Measurements from ENCODE around the gene TMEM179.
"Not testable (repeated sequence)": the region's sequence is repeated elsewhere in the genome, so short reads cannot be mapped to it uniquely, and the experiment has no call there.

TMEM179 gene

DNA sequence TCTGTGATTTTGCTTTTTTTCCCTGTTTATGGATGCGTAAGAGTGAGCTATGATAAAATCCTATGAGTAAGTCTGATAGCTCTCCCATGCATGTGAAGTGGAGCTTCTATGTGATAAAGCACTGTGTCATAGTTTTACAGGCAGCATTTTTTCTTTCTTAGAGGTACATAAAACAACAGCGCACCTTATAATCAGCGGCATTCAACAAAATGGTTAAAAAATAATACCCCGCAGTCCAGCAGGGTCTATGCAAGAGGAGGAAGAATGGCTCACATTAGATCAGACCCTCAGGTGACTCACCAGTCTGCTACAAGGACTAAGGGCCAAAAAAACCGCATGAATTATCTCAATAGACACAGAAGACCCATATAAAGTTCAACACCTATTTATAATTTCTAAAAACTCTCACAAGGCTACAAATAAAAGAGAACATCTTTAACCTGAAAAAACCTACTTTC, 33.0 kb upstream of the TMEM179 start:
- no peak for DNase-seq

DNA sequence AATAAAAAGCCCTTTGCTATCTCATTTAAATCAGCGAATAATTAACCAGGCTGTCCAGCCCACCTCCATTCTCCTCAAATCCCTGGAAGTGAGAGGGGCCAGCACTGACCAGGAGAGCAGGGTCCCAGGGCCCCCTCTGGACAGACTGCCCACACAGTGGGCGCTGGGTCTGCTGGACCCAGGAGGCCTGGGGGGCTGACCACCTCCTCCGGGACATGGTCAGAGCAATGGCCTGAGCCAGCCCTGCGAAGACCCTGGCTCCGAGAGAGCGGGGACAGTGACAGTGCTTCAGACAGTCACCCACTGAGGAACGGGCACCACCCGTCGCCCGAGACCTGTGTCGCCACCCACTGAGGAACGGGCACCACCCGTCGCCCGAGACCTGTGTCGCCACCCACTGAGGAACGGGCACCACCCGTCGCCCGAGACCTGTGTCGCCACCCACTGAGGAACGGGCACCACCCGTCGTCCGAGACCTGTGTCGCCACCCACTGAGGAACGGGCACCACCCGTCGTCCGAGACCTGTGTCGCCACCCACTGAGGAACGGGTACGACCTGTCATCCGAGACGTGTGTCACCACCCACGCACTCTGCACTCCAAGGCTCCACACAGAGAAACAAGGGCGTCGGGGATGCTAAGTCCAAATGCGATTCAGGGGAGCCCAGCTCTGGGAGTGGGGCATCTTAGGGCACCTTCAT, 32.4 kb upstream of the TMEM179 start:
- not testable (repeated sequence) for DNase-seq

- no peak for DNase-seq
Measured at GRCh38 chr14:104636131-104636530, 31.6 kb upstream of the TMEM179 start.

DNA sequence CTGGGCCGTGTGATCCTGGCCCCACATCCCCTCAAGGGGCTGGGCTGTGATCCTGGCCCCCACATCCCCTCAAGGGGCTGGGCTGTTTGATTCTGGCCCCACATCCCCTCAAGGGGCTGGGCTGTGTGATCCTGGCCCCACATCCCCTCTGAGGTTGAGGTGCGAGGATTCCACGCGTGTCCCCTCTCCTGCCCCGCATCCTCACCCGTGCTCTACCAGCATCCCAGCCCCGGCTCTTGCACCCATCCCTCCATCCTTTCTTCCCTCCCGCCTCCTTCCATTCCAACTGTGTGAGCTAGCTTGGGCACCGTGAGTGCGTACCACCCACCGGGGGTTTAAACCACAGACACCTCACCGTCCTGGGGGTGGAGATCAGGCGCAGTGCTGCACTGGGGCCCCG, 31.1 kb upstream of the TMEM179 start:
- no peak for DNase-seq

GRCh38 chr14:104634886-104635570, 30.5 kb upstream of the TMEM179 start:
- no peak for DNase-seq

GRCh38 chr14:104634138-104634760, 29.7 kb upstream of the TMEM179 start:
- DNase-seq = no peak

GRCh38 chr14:104633276-104634137, 28.9 kb upstream of the TMEM179 start:
- DNase-seq = no peak

DNA sequence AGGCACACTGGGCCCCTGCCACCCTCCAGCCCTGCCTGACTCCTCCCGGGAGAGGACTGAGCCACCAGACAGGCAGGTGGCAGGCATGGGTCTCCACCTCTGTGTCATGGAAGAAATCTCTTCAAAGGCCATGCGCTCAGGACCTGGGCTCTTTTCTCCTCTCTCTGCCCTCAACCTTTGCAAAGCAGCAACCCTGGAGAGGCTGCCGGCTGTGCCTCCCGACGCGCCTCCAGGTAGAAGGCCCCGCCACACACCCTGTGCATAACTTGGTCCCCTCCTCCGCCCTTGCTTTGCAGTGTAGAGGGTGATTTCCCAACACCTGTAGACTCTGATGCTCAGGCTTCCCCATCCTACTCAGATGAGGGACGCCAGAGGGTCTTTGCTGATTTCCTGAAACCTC, 28.2 kb upstream of the TMEM179 start:
- no peak for DNase-seq

GRCh38 chr14:104624939-104625338, 20.4 kb upstream of the TMEM179 start:
- no peak for DNase-seq

DNA sequence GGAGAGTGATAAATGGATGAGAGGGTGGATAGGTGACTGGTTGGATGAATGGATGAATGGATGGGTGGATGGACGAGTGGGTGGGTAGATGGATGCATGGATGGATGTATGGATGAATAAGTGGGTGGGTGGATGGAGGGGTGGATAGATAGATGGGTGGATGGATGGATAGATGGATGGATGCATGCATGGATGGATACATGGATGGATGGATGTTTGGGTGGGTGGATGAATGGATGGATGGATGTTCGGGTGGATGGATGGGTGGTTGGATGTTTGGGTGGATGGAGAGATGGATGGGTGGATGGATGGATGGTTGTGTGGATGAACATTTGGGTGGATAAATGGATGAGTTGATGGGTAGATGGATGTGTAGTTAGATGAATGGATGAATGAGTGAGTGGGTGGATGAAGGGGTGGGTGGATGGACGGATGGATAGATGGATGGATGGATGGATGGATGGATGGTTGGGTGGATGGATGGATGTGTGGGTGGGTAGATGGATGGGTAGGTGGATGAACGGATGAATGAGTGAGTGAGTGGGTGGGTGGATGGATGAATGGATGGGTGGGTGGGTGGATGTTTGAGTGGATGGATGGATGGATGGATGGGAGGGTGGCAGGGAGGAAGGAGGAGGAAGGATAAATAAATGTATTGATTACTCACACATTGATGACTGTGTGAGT, 9.7 kb upstream of the TMEM179 start:
- no peak for DNase-seq

DNA sequence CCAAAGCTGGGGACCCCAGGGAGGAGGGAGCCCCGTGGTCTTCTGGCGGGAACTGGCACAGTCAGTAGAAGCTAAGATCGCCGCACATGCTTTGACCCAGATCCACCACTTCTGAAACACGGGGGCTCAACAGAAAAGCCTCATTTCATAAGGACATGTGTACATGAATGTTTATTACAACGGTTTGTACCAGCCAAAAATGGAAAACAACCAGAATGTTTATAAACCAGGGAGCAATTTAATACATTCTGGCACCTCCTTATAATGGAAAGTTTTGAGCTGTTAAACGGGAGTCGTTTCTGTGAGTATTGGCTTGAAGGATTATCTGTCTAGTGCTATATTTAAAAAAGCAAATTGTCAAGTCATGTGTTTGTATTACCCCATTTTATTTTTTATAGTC, 7.3 kb upstream of the TMEM179 start:
- no peak for DNase-seq

DNA sequence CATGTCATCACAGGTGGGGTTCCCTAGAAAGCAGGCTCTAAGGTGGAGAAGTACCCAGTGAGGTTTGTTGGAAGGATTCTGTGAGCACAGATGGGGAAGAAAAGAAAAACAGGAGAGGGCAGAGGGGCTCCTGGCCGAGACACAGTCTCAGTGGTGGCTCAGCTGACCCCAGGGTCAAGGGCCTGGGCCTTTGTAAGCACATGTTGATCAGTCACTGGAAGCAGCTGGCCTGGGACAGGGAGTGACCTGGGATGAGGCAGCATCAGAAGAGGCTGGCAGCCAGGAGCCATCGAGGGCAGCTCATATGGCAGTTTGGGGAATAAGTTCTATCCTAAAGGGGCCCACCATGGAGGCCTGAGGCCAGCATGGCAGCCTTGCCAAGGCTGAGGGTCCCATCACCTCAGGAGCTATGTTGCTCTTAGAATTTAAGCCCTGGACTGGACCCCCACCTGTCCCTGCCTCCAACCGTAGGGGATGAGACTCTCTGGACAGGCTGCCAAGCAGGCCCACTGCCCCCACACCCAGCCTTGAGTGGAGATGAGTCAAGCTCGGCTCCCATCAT, 6.3 kb upstream of the TMEM179 start:
- no peak for DNase-seq

DNA sequence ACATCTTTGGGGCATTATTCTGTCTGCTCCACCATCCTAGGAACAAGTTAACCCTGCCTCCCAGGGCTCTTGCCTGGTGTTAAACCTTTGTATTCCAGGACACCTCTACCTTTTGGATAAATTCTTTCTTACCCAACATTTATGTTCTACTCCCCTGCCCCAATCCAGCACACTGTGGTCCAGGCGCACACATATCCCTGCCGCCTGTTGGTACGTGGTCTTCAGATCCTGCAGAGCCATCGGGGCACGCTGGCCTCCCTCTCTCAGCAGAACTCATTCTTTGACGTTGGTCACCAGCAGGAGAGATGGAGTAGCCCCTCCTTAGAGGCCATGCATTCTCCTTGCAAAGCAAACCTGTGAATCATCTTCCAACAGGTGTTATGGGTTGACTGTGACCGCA, 5.1 kb upstream of the TMEM179 start:
- DNase-seq = no peak

- no peak for DNase-seq
Measured at GRCh38 chr14:104603711-104604401, 716 bp downstream of the TMEM179 start.

GRCh38 chr14:104602933-104603325, 1.6 kb downstream of the TMEM179 start:
- DNase-seq = no peak

DNA sequence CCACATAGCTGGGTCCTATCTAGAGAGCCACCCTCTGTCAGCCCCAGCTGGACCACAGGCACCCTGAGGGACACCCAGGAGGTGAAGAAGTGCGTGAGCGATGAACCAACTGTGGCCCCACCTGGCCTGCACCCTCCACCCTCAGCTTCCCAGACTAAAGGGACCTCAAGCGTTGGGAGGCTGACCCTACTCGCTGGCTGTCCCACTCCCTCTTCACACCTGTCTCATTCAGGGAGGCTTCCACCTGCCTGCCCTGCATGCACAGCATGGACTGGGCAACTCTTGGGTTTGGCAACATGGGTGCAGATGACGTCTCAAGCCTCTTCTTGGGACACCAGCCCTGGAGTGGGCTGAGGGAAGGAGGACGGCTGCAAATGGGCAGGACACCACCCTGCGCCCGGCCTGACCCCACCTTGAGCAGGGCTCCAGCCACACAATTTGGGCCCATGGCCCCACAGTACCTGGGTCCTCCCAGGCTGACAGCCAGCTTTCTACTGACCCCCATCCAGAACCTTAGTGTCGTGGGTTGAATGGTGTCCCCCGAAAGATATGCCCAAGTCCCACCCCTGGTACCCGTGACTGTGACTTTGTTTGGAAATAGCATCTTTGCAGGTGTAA, 2.1 kb downstream of the TMEM179 start:
- no peak for DNase-seq

DNA sequence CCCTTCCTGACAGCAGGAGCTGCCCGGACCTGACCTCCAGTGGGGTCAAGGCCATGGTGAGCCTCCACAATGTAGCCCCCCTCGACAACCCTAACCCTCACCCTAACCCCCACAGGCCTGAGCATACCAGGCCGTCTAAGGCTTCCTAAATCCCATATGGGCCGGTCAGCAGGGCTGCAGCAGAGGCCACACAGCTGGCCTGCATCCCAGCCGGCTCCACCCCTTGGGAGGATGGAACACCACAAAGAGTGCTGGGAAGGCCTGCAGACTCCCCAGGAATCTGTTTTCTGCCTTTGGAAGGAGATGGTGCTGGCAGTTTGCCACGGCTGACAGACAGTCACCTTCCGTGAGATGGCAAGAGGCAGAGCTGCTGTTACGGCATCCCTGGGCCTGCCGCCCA, 2.8 kb downstream of the TMEM179 start:
- DNase-seq = no peak

DNA sequence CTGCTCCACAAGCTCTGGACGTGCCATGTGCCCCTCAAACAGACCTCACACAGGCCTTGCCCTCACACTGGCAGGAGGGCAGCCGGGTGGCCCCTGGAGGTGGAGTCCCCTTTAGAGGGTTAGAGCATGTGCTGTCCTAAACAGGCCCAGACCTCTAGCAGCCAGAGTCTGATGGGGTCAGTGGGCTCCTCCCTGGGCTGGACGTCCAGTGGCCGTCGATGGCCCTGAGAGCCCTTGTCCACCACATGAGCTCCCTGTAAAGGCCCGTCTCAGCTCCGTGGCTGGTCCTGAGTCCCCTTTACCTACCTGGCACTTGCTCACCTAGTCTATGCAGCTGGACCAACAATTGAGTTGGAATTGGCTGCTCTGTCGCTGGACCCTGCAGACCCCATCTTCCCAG, 3.8 kb downstream of the TMEM179 start:
- DNase-seq = no peak

GRCh38 chr14:104600141-104600643, 4.4 kb downstream of the TMEM179 start:
- no peak for DNase-seq

GRCh38 chr14:104599446-104599845, 5.1 kb downstream of the TMEM179 start:
- DNase-seq = no peak

GRCh38 chr14:104598910-104599273, 5.7 kb downstream of the TMEM179 start:
- no peak for DNase-seq

Data from fibroblast of skin of abdomen (primary cell).